Measurements from ENCODE around the gene PLB1. TPM values are rescaled to one million over a fixed set of nuclear protein-coding genes. Genes with fewer than 3 reads are reported as not detected.

The PLB1 gene
- total RNA-seq, 1 donor from 2014 or later: not detected

DNA sequence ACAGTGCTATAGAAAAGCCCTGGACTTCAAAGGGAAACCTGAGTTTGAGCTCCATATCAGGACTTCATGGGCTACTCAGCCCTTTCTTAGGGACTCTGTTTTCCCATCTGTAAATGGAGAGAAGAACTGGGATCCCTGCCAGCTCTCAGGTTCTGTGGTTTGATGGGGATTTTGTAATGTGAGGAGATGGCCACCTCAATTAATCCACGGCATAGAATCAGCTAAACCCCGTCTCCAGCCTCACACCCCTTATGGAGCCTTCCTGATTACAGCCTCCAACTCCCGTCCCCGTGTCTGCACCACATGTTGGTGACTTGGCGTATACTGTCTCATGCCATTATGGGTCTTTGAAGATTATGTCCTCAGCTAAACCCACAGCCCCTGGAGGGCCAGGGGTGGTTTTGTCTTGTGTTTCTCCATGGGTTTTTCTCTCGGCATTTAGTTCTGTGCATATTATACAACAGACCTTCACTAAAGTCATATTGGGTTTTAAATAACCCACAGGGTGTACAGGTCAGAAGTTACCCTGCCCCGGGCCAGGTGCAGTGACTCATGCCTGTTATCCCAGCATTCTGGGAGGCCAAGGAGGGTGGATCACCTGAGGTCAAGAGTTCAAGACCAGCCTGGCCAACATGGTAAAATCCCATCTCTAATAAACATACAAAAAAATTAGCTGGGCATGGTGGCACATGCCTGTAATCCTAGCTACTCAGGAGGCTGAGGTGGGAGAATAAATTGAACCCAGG is 192.0 kb downstream of the PLB1 start:
- no peak for DNase-seq
- peaks cover 3% of the 10 kb centered on the region for H3K27me3 Mint-ChIP-seq (ENCODE audit: unreplicated experiment)
- H3K9me3 Mint-ChIP-seq (ENCODE audit: unreplicated experiment): peaks cover 7% of the 10 kb centered on the region
- H3K36me3 Mint-ChIP-seq (ENCODE audit: unreplicated experiment): peaks cover 6% of the 10 kb centered on the region
- no peak overlapping the region for H3K4me3 Mint-ChIP-seq (ENCODE audit: unreplicated experiment)
- peaks cover 8% of the 10 kb centered on the region for H3K4me1 Mint-ChIP-seq (ENCODE audit: low read depth, unreplicated experiment)
- H3K27ac Mint-ChIP-seq (ENCODE audit: unreplicated experiment): no peak overlapping the region
- TF ChIP-seq, protein P1, sequence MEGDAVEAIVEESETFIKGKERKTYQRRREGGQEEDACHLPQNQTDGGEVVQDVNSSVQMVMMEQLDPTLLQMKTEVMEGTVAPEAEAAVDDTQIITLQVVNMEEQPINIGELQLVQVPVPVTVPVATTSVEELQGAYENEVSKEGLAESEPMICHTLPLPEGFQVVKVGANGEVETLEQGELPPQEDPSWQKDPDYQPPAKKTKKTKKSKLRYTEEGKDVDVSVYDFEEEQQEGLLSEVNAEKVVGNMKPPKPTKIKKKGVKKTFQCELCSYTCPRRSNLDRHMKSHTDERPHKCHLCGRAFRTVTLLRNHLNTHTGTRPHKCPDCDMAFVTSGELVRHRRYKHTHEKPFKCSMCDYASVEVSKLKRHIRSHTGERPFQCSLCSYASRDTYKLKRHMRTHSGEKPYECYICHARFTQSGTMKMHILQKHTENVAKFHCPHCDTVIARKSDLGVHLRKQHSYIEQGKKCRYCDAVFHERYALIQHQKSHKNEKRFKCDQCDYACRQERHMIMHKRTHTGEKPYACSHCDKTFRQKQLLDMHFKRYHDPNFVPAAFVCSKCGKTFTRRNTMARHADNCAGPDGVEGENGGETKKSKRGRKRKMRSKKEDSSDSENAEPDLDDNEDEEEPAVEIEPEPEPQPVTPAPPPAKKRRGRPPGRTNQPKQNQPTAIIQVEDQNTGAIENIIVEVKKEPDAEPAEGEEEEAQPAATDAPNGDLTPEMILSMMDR (IDR thresholded peaks at IDR 0.05; ENCODE audit: partially characterized antibody, unreplicated experiment): no peak

DNA sequence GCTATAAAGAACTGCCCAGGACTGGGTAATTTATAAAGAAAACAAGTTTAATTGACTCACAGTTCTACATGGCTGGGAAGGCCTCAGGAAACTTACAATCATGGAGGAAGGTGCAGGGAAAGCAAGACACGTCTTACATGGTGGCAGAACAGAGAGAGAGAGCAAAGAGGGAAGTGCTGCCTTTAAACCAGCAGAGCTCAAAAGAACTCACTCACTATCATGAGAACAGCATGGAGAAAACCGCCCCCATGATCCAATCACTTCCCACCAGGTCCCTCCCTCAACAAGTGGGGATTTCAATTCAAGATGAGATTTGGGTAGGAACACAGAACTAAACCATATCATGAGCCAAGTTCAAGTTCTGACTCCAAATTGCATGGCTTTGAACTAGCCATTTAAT is 193.0 kb downstream of the PLB1 start:
- peaks cover 6% of the 10 kb centered on the region for H3K36me3 Mint-ChIP-seq (ENCODE audit: unreplicated experiment)
- TF ChIP-seq, protein P1 (IDR thresholded peaks at IDR 0.05; ENCODE audit: partially characterized antibody, unreplicated experiment): no peak
- peaks cover 11% of the 10 kb centered on the region for H3K4me1 Mint-ChIP-seq (ENCODE audit: low read depth, unreplicated experiment)
- no peak overlapping the region for H3K27ac Mint-ChIP-seq (ENCODE audit: unreplicated experiment)
- H3K27me3 Mint-ChIP-seq (ENCODE audit: unreplicated experiment): peaks cover 4% of the 10 kb centered on the region
- no peak overlapping the region for H3K4me3 Mint-ChIP-seq (ENCODE audit: unreplicated experiment)
- H3K9me3 Mint-ChIP-seq (ENCODE audit: unreplicated experiment): peaks cover 7% of the 10 kb centered on the region
- DNase-seq: no peak

DNA sequence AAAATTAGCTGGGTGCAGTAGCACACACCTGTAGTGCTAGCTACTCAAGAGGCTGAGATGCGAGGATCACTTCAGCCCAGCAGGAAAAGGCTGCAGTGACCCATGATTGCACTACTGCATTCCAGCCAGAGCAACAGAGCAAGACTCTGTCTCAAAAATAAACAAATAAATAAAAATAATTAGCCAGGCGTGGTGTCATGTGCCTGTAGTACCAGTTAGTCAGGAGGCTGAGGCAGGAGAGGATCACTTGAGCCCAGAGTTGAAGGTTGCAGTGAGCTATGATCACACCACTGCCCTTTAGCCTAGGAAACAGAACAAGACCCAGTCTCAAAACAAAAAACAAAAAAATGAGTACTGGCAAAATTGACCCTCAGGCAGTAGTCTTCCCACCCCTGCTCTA is 193.9 kb downstream of the PLB1 start:
- peaks cover 4% of the 10 kb centered on the region for H3K27me3 Mint-ChIP-seq (ENCODE audit: unreplicated experiment)
- H3K9me3 Mint-ChIP-seq (ENCODE audit: unreplicated experiment): peaks cover 7% of the 10 kb centered on the region
- H3K27ac Mint-ChIP-seq (ENCODE audit: unreplicated experiment): no peak overlapping the region
- H3K36me3 Mint-ChIP-seq (ENCODE audit: unreplicated experiment): peaks cover 3% of the 10 kb centered on the region
- TF ChIP-seq, protein P1 (IDR thresholded peaks at IDR 0.05; ENCODE audit: partially characterized antibody, unreplicated experiment): no peak
- peaks cover 11% of the 10 kb centered on the region for H3K4me1 Mint-ChIP-seq (ENCODE audit: low read depth, unreplicated experiment)
- DNase-seq: no peak
- H3K4me3 Mint-ChIP-seq (ENCODE audit: unreplicated experiment): no peak overlapping the region

DNA sequence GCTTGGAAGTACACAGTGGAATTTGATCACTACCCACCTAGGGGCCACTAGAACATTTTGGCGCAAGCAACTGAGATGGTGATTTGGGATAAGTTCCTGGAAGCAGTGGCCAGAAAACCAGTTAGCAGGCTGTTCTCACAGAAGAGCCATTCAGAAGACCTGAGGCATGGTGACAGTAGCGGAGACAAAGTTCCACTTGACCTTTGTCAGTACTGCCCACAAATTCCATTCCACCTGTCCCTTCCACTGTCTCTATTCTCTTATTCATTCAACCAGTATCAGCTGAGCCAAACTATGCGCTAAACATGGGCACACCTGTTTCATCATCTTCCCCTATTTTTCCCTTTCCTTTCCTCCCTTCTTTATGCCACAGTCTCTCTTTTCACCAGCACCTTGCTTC is 196.6 kb downstream of the PLB1 start:
- DNase-seq: no peak
- Mint-ChIP-seq H3K4me1 (ENCODE audit: low read depth, unreplicated experiment) (peaks cover 11% of the 10 kb centered on the region), H3K27ac (ENCODE audit: unreplicated experiment) (peak overlapping the region; percentile 10), H3K9me3 (ENCODE audit: unreplicated experiment) (peaks cover 3% of the 10 kb centered on the region), H3K4me3 (ENCODE audit: unreplicated experiment) (no peak overlapping the region), H3K27me3 (ENCODE audit: unreplicated experiment) (peaks cover 4% of the 10 kb centered on the region), H3K36me3 (ENCODE audit: unreplicated experiment) (no peaks in the 10 kb centered on the region)
- TF ChIP-seq, protein P1 (IDR thresholded peaks at IDR 0.05; ENCODE audit: partially characterized antibody, unreplicated experiment): no peak

DNA sequence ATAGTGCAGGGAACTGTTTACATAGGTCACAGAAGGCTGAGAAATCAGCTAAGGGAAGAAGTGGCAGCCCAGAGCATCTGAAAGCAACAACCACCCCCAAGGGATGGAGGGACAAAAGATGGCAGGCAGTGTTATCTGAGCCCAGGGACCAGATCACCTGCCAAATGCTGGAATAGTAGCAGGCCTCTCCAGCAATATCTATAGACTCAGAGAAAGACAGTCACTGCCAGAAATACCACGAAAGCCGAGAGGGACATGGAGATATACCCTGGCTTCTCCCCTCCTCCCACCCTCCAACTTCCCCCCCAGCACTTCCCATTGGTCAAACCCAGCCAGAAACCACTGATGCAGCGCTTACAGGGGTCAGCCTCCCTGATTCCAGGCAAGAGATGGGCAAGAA is 197.4 kb downstream of the PLB1 start:
- DNase-seq: no peak
- H3K9me3 Mint-ChIP-seq (ENCODE audit: unreplicated experiment): peaks cover 1% of the 10 kb centered on the region
- H3K36me3 Mint-ChIP-seq (ENCODE audit: unreplicated experiment): no peaks in the 10 kb centered on the region
- TF ChIP-seq, protein P1 (IDR thresholded peaks at IDR 0.05; ENCODE audit: partially characterized antibody, unreplicated experiment): no peak
- peaks cover 11% of the 10 kb centered on the region for H3K4me1 Mint-ChIP-seq (ENCODE audit: low read depth, unreplicated experiment)
- H3K27ac Mint-ChIP-seq (ENCODE audit: unreplicated experiment): no peak overlapping the region
- peaks cover 4% of the 10 kb centered on the region for H3K27me3 Mint-ChIP-seq (ENCODE audit: unreplicated experiment)
- H3K4me3 Mint-ChIP-seq (ENCODE audit: unreplicated experiment): no peak overlapping the region

Measured in glutamatergic neuron (in vitro differentiated cells).